CD4-positive, alpha-beta T cell treated with Interleukin-17A for 4 hours (primary cell): ENCODE data around the gene ZGPAT.
"Not testable (repeated sequence)": the region's sequence is repeated elsewhere in the genome, so short reads cannot be mapped to it uniquely, and the experiment has no call there.

Experiments
- DNase-seq: peaks from one replicate; pipeline ENCODE4 v3.0.0-alpha.2; 2020; ENCODE audit warnings: mixed read lengths

Gene ZGPAT

GRCh38 chr20:63703471-63703975, 4.3 kb upstream of the ZGPAT start:
- DNase-seq, result no peak

DNA sequence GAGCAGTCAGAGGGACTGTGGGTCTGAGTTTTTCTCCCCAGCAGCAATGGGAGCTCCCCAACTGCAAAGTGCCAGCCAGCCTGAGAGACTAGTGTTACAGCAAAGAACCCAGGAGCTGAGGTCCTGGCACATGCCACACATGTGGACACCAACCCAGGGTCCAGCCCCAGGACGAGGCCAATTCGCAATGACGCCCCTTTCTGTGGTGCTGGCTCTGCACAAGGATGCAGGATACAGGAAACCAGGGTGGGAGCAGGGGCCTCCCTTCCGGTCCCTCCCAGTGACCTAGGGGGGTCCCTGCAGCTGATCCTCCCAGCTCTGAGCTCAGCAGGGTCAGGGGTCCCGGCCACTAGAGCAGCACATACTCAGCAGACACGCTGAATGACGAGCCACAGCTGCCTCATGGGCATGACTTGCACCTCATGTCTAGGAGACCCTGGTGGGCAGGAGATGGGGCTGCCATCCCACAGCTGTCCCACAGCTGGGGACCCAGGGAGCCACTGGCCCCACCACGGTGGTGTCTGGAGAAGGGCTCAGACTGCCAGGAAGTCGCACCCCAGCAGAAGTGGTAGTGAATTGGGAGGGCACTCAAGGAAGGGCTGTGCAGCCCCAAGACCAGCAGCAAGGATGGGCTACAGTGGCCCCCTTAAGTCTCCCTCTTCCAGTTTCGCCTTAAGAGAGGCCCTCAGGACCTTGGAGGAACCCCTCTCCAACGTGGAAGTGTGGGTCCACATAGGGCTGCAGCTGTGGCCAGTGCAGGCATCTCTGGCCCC, 3.7 kb upstream of the ZGPAT start:
- DNase-seq, result no peak

GRCh38 chr20:63704749-63705117, 3.1 kb upstream of the ZGPAT start:
- DNase-seq, result no peak

- DNase-seq, result no peak
These were observed 2.4 kb upstream of the ZGPAT start for GRCh38 chr20:63705232-63706026.

DNA sequence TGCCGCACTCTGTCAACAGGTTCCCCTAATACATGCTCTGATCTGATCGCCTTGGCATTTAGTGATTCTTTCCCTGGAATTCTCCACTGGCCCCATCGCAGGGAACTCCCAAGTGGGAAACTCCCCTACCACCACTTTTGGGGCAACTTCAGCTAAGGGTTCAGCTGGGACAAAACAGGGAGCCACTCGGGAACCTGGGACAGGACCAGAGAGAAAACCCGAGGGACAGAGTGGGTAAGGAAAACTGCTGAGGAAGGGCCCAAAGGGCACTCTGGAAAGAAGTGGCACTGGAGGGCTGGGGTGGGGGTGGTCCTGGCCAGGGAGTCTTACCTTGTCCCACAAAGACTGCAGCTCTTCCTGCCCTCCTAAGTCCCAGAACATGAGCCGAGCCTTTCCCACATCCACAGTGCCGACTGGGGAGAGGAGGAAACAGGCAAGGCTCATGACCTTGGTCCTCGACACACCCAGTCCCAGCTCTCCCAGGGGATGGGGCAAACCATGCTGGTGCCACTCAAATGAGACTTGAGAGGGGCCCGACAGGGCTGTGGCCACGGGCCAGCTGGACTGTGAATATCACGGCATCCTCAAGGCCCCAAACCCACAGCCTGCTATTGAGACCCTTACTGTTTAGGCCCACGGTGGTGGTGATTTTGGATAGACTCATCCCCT, 1.7 kb upstream of the ZGPAT start:
- DNase-seq, result no peak

- peak; percentile 74 for DNase-seq
These were observed 834 bp upstream of the ZGPAT start for GRCh38 chr20:63706852-63707557.

DNA sequence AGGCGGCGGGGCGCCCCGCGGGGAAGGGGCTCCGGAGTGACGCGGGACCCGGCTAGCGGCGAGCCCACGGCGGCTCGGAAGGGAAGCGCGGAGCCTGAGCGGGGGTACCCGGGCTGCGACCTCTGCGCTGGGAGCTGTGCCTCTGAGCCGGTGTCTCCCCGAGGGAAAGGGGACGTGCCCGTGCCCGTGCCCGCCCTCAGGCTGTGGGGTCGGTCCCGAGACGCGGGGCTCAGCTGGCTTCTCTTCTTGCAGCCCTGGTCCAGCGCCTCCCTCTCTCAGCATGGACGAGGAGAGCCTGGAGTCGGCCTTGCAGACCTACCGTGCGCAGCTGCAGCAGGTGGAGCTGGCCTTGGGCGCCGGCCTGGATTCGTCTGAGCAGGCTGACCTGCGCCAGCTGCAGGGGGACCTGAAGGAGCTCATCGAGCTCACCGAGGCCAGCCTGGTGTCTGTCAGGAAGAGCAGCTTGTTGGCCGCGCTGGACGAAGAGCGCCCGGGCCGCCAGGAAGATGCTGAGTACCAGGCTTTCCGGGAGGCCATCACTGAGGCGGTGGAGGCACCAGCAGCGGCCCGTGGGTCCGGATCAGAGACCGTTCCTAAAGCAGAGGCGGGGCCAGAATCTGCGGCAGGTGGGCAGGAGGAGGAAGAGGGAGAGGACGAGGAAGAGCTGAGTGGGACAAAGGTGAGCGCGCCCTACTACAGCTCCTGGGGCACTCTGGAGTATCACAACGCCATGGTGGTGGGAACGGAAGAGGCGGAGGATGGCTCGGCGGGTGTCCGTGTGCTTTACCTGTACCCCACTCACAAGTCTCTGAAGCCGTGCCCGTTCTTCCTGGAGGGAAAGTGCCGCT, 686 bp downstream of the ZGPAT start:
- DNase-seq, result no peak

DNA sequence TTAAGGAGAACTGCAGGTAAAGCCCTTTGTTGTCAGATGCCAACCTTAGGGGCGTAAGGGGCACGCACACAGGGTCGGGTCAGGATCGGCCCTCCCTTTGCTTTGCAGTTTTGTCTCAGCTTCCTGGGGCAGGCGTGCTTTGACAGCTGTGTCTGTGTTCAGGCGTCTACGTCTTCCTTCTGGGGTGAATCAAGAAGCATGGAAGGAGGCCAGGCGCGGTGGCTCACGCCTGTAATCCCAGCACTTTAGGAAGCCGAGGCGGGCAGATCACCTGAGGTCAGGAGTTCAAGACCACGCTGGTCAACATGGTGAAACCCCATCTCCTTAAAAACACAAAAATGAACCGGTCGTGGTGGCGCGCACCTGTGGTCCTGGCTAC, 1.3 kb downstream of the ZGPAT start:
- no peak for DNase-seq

DNA sequence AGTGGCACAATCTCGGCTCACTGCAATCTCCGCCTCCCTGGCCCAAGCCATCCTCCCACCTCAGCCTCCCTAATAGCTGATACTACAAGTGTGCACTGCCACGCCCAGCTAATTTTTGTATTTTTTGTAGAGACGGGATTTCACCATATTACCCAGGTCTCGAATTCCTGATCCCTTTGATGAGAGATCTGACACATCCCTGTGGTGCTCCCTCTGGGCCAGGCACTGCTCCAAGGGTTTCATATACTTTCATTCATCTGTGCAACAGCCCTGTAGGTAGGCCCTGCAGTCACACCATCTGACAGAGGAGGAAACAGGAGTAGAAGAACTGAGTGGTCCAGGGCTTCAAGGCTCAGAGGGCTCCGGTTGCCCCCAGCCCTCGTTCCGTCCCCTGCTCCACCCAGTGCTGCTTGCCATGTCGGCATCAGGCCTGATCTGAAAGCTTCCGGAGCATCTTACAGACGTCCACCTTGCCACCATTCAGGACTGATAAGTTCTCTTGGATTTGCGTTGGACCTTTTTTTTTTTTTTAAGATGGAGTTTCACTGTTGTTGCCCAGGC, 3.3 kb downstream of the ZGPAT start:
- DNase-seq, result no peak

GRCh38 chr20:63712191-63712590, 4.4 kb downstream of the ZGPAT start:
- DNase-seq, result no peak

GRCh38 chr20:63714858-63715257, 7.0 kb downstream of the ZGPAT start:
- no peak for DNase-seq

- no peak for DNase-seq
These were observed 11.2 kb downstream of the ZGPAT start for GRCh38 chr20:63718996-63719395.

- not testable (repeated sequence) for DNase-seq
These were observed 15.3 kb downstream of the ZGPAT start for GRCh38 chr20:63722967-63723622.

DNA sequence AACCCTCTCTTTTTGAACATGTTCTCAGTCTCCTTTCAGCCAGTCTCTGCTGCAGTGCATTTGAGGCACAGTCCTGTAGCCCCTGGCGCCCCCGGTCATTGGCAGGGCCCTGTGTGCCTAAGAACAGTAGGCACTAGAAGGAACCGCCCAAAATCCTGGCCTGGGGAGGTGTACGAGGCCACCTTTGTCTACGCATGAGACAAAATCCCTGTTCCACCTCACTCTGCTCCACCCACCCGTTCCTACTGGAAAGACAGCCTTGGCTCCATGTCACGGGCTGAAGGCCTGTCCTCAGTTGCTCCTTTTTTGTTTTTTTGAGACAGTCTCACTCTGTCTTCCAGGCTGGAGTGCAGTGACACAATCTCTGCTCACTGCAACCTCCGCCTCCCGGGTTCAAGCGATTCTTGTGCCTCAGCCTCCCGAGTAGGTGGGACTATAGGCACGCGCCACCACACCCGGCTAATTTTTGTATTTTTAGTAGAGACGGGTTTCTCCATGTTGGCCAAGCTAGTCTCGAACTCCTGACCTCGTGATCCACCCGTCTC, 22.4 kb downstream of the ZGPAT start:
- DNase-seq, result peak; percentile 4

GRCh38 chr20:63731410-63731809, 23.6 kb downstream of the ZGPAT start:
- DNase-seq, result no peak

GRCh38 chr20:63732118-63733095, 24.6 kb downstream of the ZGPAT start:
- no peak for DNase-seq

DNA sequence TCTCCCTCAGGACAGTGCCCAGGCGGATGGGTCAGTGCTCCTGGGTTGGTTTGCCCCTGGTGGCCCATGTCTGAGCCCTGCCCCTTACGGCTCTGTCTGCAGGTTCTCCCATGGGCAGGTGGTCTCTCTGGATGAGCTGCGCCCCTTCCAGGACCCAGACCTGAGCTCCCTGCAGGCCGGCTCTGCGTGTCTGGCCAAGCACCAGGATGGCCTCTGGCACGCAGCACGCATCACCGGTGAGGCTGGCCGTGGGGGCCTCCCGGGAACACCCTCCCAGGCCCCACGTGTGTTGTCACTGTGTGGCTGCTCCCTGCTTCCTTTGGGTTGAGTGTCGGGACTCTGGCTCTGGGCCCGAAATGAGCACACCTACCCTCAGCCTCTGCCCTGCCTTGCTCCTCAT, 25.3 kb downstream of the ZGPAT start:
- no peak for DNase-seq

DNA sequence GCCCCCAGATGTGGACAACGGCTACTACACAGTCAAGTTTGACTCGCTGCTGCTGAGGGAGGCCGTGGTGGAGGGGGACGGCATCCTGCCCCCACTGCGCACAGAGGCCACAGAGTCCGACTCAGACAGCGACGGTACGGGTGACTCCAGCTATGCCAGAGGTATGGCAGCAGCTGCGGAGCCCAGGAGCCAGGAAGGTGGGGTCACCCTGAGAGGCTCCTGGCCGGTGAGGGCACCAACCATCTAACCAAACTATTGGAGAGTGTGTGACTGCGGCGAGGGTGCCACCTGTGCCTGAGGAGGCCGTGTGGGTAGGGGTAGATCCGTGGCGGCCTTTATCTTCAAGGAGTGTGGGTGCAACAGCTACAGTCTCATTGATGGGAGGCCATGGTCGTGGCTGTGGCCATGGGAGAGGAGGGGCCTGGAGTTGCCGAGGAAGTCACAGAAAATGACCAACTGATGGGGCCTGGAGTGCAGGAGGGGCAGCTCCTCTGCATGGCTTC, 25.8 kb downstream of the ZGPAT start:
- DNase-seq, result no peak
